ENCODE measurements around the gene ANXA8L1.

- no peak for TF ChIP-seq POLR2A (IDR thresholded peaks at IDR 0.05)
- no peak for TF ChIP-seq CTCF (IDR thresholded peaks at IDR 0.05)
These were observed 49.5 kb upstream of the ANXA8L1 start for GRCh38 chr10:46326066-46326465.

Measured in lower leg skin (tissue), 3 donors.